DOHH2 (cell line): ENCODE results near the gene STX8.

ENCODE experiments used
- CTCF ChIP-seq: fragments of 200-600 bp; sonication (generic); IDR thresholded peaks from one replicate; pipeline ENCODE4 v1.5.1; 2014; ENCODE audit warnings: antibody characterized with exemption, mild to moderate bottlenecking, low read depth, low read length; ENCODE audit not compliant: poor library complexity, severe bottlenecking
- EZH2phosphoT487 ChIP-seq: fragments of 200-600 bp; sonication (generic); IDR thresholded peaks from 2 replicates; pipeline ENCODE4 v1.6.1; 2017; ENCODE audit warnings: borderline replicate concordance, mild to moderate bottlenecking, antibody characterized with exemption, low read length, moderate library complexity, mixed read lengths

- TF ChIP-seq CTCF (no peak), EZH2phosphoT487 (no peak)
These were observed 304.7 kb downstream of the STX8 start for GRCh38 chr17:9270921-9271320.
